HG03354 (cell line): ENCODE results near the gene C2orf72.

ENCODE experiments used
- ATAC-seq: cut with Tn5 transposase; IDR thresholded peaks from one replicate; pipeline ENCODE4 v1.9.1; 2021; ENCODE audit warnings: mild to moderate bottlenecking; ENCODE audit not compliant: unreplicated experiment, poor library complexity, severe bottlenecking

C2orf72 gene

GRCh38 chr2:231039821-231040364, 2.6 kb downstream of the C2orf72 start:
- no peak for ATAC-seq

GRCh38 chr2:231041061-231041689, 3.9 kb downstream of the C2orf72 start:
- ATAC-seq, result no peak

- no peak for ATAC-seq
Measured at GRCh38 chr2:231043796-231044195, 6.5 kb downstream of the C2orf72 start.

GRCh38 chr2:231046916-231047273, 9.6 kb downstream of the C2orf72 start:
- ATAC-seq, result no peak

- ATAC-seq, result no peak
Measured at GRCh38 chr2:231047274-231047922, 10.1 kb downstream of the C2orf72 start.

GRCh38 chr2:231047923-231048915, 10.9 kb downstream of the C2orf72 start:
- no peak for ATAC-seq

GRCh38 chr2:231049286-231050017, 12.1 kb downstream of the C2orf72 start:
- ATAC-seq, result no peak

- no peak for ATAC-seq
Measured at GRCh38 chr2:231050018-231050901, 12.9 kb downstream of the C2orf72 start.

GRCh38 chr2:231051116-231051515, 13.8 kb downstream of the C2orf72 start:
- ATAC-seq, result no peak

GRCh38 chr2:231052494-231053451, 15.4 kb downstream of the C2orf72 start:
- ATAC-seq, result peak; percentile 67

GRCh38 chr2:231053846-231054245, 16.5 kb downstream of the C2orf72 start:
- no peak for ATAC-seq

- ATAC-seq, result peak; percentile 79
Measured at GRCh38 chr2:231056453-231057416, 19.4 kb downstream of the C2orf72 start, which contains the start of gene PSMD1. Gene PSMD1, plus strand, starts transcription at chr2:231056867. Its CDS starts 159 bp downstream, at chr2:231057026.

- no peak for ATAC-seq
Measured at GRCh38 chr2:231057590-231057989, 20.3 kb downstream of the C2orf72 start.

- ATAC-seq, result no peak
Measured at GRCh38 chr2:231058761-231059550, 21.6 kb downstream of the C2orf72 start.

GRCh38 chr2:231059756-231060155, 22.4 kb downstream of the C2orf72 start:
- ATAC-seq, result no peak

- ATAC-seq, result no peak
Measured at GRCh38 chr2:231062776-231063175, 25.5 kb downstream of the C2orf72 start.
